GM10266 (cell line): Measurements from ENCODE around the gene SMURF2.

ENCODE experiments used
- DNase-seq: peaks from one replicate; pipeline ENCODE4 v3.0.0; 2012; ENCODE audit errors: extremely low spot score
- CTCF ChIP-seq: IDR thresholded peaks from 2 replicates; pipeline ENCODE4 v1.5.1; 2012; ENCODE audit warnings: mild to moderate bottlenecking, low read depth; ENCODE audit not compliant: control insufficient read depth, insufficient read depth; ENCODE audit errors: missing control alignments

The SMURF2 gene

GRCh38 chr17:64505340-64506200 lies 156.5 kb downstream of the SMURF2 start:
- TF ChIP-seq CTCF = no peak

GRCh38 chr17:64504769-64505339 lies 157.3 kb downstream of the SMURF2 start:
- no peak for TF ChIP-seq CTCF
- no peak for DNase-seq

More at GRCh38 chr17:64505340-64506200, 156.5 kb downstream of the SMURF2 start:
- DNase-seq = peak; percentile 84

GRCh38 chr17:64503821-64504768 lies 158.0 kb downstream of the SMURF2 start:
- no peak for DNase-seq

GRCh38 chr17:64503341-64503740 lies 158.8 kb downstream of the SMURF2 start:
- no peak for TF ChIP-seq CTCF
- no peak for DNase-seq

More at GRCh38 chr17:64503821-64504768, 158.0 kb downstream of the SMURF2 start:
- TF ChIP-seq CTCF = no peak

GRCh38 chr17:64502809-64503208 lies 159.3 kb downstream of the SMURF2 start:
- no peak for TF ChIP-seq CTCF
- no peak for DNase-seq

- no peak for TF ChIP-seq CTCF
- no peak for DNase-seq
Measured at GRCh38 chr17:64502021-64502420, 160.1 kb downstream of the SMURF2 start.
